Kidney (tissue), 14 donors: ENCODE results near the gene SERPINE2. TPM values are rescaled to one million over a fixed set of nuclear protein-coding genes. Genes with fewer than 3 reads are reported as not detected.

Experiments used
- DNase-seq, 5 donors: peaks; one replicate each; pipeline ENCODE4 v3.0.0-alpha.2; 2013 to 2020
- FAIRE-seq: peaks from 2 replicates; lab custom pipeline; 2012; peaks lifted over from hg19 to GRCh38; lab: Jason Lieb, UNC
- H3K27ac ChIP-seq, 2 donors: one replicate each; pipeline ENCODE4 v1.7.0; 2013; ENCODE audit warnings: low read depth in 2 of 2, low read length in 2 of 2, inconsistent platforms in 1 of 2
- H3K27me3 ChIP-seq: one replicate; pipeline ENCODE4 v1.7.1; 2013; ENCODE audit warnings: low read length, inconsistent platforms; ENCODE audit not compliant: control insufficient read depth, insufficient read depth
- H3K36me3 ChIP-seq, 3 donors: one replicate each; pipeline versions ENCODE4 v1.7.0 to v1.7.1; 2013; ENCODE audit warnings: low read length in 3 of 3, control low read depth in 1 of 3, inconsistent platforms in 1 of 3; ENCODE audit not compliant: insufficient read depth in 3 of 3, control insufficient read depth in 2 of 3
- H3K4me1 ChIP-seq, 3 donors: one replicate each; pipeline versions ENCODE4 v1.7.0 to v1.7.1; 2013; ENCODE audit warnings: low read length in 3 of 3, inconsistent platforms in 1 of 3, low read depth in 1 of 3; ENCODE audit not compliant: control insufficient read depth in 2 of 3, insufficient read depth in 2 of 3
- H3K4me3 ChIP-seq, 3 donors: one replicate each; pipeline versions ENCODE4 v1.7.0 to v1.8.1; 2013; ENCODE audit warnings: low read length in 3 of 3, control low read depth in 1 of 3, inconsistent platforms in 1 of 3
- H3K9ac ChIP-seq, 3 donors: one replicate each; pipeline versions ENCODE4 v1.7.0 to v1.7.1; 2013; ENCODE audit warnings: low read length in 3 of 3, control low read depth in 1 of 3, inconsistent platforms in 1 of 3
- H3K9me3 ChIP-seq, 3 donors: one replicate each; pipeline versions ENCODE4 v1.7.0 to v1.7.1; 2013; ENCODE audit warnings: low read length in 3 of 3, control low read depth in 1 of 3, inconsistent platforms in 1 of 3; ENCODE audit not compliant: control insufficient read depth in 2 of 3, insufficient read depth in 1 of 3
- CTCF ChIP-seq: IDR thresholded peaks from 3 replicates; pipeline ENCODE4 v1.5.1; 2012; ENCODE audit warnings: mild to moderate bottlenecking, moderate library complexity, borderline replicate concordance; ENCODE audit not compliant: insufficient read depth; ENCODE audit errors: extremely low read depth
- intact Hi-C: fragments of 100-400 bp; cut with DNase I; formaldehyde crosslinking; loops from one replicate; pipeline ENCODE4 v1.11.1; 2022
- polyA plus RNA-seq: library from polyadenylated mRNA; stranded (reverse); fragments of 350-450 nt; fragmentation: Illumina TruSeq; extraction: RNeasy Lipid Tissue Mini Kit (QIAGEN cat#74804); gene quantifications from one replicate; pipeline ENCODE4 v1.2.3, GENCODE V29; 2014; ENCODE audit warnings: low read depth, low replicate concordance; ENCODE audit not compliant: insufficient read depth
- total RNA-seq: library from RNA; stranded (reverse); fragmentation: NEBNext Ultra II Directional; extraction: Animal tissue kit (Norgen Biotek cat#: 25700); gene quantifications from one replicate; pipeline ENCODE4 v1.2.1, GENCODE V29; 2021
- donor health status: control.
- donor health status: control.
- donor health status: control.
- donor health status: control.
- donor health status: control.
- donor health status: DM: yes; HTN: yes; CAD: no.
- donor health status: Normal renal cell carcinoma (clear cell type).

Gene SERPINE2
- total and polyA plus RNA-seq, 2 donors from 2014 or later = 27.3 to 29.2 TPM

GRCh38 chr2:224062481-224063297 lies 23.6 kb upstream of the SERPINE2 start:
- no peak overlapping the region for H3K4me3 ChIP-seq
- DNase-seq (peak in 2 of 5 donors; percentile 66 to 69), FAIRE-seq (no peak)
- H3K9me3 ChIP-seq = no peaks in the 10 kb centered on the region
- intact Hi-C loops = no loop called here
- peaks cover 0 to 3% (median 0%) of the 10 kb centered on the region in 3 donors for H3K4me1 ChIP-seq
- no peak overlapping the region for H3K9ac ChIP-seq
- H3K27me3 ChIP-seq = no peaks in the 10 kb centered on the region
- H3K27ac ChIP-seq = peak overlapping the region; percentile 5 to 41
- no peak for TF ChIP-seq CTCF
- H3K36me3 ChIP-seq = no peaks in the 10 kb centered on the region

GRCh38 chr2:224060783-224061482 lies 21.8 kb upstream of the SERPINE2 start:
- FAIRE-seq (no peak), DNase-seq (no peak)
- Histone ChIP-seq H3K9me3 (no peaks in the 10 kb centered on the region), H3K27ac (no peak overlapping the region), H3K4me3 (no peak overlapping the region), H3K4me1 (peaks cover 0 to 3% (median 0%) of the 10 kb centered on the region in 3 donors), H3K27me3 (no peaks in the 10 kb centered on the region), H3K9ac (no peak overlapping the region), H3K36me3 (no peaks in the 10 kb centered on the region)
- TF ChIP-seq CTCF = no peak
- intact Hi-C loops = no loop called here

- no peak for TF ChIP-seq CTCF
- intact Hi-C loops = no loop called here
Observed at GRCh38 chr2:224059178-224059577, 20.1 kb upstream of the SERPINE2 start.

More at GRCh38 chr2:224059178-224059577, 20.1 kb upstream of the SERPINE2 start:
- no peak for DNase-seq
- no peak overlapping the region for H3K4me3 ChIP-seq
- no peaks in the 10 kb centered on the region for H3K9me3 ChIP-seq
- H3K36me3 ChIP-seq = no peaks in the 10 kb centered on the region
- FAIRE-seq = no peak
- H3K27ac ChIP-seq = no peak overlapping the region
- no peak overlapping the region for H3K9ac ChIP-seq
- peaks cover 0 to 3% (median 0%) of the 10 kb centered on the region in 3 donors for H3K4me1 ChIP-seq
- H3K27me3 ChIP-seq = no peaks in the 10 kb centered on the region
